ENCODE measurements around the gene TTLL11.
"Not testable (repeated sequence)": the region's sequence is repeated elsewhere in the genome, so short reads cannot be mapped to it uniquely, and the experiment has no call there.

Gene TTLL11

DNA sequence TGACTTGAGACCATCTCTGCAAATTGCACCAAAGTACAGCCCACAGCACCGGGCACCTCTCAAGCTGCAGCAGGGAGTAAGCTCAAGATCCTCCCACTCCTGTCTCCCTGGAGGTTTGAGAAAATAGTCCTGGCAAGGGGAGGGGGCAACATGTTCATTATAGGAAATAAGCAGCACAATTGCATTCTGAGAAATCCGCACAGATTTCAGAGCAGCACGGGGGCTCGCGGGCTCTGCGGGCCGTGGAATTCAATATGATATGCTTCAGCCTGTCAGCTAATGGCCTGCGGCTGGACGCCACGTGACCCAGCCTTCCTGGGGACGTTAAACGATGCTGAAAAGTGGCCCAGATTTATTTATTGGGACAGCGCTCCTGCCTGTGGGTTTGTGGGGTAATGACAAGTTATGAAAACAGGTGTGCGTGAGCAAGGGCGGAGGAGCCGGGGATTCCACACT is 285.3 kb downstream of the TTLL11 start:
- DNase-seq = no peak

DNA sequence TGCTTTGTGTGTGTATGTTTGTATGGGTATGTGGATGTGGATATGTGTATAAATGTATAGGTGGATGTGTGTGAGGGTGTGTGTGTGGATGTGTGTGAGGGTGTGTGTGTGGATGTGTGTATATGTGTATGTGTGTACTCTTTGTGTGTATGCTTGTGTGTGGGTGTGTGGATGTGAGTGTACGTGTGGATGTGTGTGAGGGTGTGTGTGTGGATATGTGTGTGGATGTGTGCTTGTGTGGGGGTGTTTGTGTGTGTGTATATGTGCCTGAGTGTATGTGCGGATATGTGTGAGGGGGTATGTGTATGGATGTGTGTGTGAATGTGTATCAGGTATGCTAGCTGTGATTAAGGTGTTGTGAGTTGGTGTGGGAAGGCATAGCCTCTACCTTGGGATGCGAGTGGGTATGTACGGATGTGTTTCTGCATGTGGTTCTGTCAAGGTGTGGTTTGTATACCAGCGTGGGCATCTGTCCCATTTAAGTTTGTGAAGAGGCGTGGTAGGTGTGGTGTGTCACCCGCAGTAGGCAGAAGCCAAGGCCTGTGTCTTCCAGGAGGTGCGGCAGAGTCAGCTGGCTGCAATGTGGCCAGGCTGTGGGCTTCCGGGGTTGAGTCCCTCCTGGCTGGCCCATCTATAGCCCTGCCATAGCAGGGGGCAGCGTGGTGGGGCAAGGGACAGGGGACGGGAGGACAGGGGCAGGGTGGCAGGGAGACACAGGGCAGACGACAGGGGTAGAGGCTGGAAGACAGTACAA is 285.9 kb downstream of the TTLL11 start:
- DNase-seq = no peak

DNA sequence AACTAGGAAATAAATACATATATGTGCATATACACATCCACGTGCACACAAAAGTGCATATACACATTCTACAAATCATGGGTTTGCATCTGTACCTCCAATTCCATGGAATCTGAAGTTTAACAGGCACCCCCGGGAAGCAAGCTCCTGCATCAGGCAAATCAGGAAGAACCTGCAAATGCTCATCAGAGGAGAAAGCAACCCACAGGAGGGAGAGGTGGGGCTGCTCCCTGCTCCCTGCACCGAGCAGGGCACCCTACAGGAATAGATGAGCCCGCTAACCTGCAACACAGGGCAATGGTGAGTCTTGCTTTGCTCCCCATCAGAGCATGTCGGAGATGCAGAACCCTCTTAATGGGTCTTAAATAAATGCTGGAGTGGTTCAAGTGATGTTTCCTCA is 290.4 kb downstream of the TTLL11 start:
- DNase-seq = no peak

DNA sequence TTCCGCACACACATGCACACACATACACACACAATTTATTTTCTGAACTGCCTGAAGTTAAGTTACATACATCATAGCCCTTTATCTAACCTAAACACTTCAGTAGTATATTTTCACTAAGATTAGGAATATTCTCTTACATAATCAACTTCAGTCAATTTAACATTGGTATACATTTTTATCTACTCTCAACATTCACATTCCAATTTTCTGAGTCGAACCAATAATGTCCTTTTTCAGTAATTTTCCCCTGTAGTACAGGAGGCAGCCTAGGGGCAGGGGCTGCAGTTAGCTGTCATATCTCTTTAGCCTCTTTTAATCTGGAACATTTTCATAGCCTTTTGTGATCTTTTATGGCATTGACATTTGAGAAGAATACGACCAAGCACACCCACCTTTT is 291.5 kb downstream of the TTLL11 start:
- DNase-seq = no peak

DNA sequence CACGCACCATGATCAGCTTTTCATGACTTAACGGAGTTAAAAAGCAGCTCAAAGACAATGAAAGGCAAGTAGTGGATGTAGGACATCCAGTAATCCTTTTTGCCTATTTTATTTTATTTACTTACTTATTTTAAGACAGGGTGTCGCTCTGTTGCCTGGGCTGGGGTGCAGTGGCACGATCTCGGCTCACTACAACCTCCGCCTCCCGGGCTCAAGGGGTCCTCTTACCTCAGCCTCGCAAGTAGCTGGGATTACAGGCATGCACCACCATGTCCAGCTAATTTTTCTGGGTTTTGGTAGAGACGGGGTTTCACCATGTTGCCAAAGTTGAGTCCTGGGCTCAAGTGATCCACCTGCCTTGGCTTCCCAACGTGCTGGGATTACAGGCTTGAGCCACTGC is 292.7 kb downstream of the TTLL11 start:
- no peak for DNase-seq

DNA sequence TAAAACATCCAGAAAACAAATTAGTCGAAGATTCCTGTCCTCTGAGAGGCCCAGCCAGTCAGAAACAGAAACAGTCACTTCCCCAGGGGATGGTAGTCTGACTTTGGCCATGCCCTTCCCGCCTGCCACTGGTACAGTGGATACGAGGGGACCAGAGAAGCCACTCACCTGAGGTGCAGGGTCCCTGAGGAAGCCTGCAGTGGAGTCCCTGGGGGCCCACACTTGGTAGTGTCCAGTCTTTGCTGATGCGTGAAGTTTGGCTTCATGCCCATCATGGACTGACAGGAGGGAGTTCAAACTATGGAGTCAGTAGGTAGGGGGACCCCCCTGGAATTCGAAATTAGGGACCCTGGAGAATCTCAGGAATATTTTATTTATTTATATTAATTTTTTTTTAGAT is 294.2 kb downstream of the TTLL11 start:
- no peak for DNase-seq

DNA sequence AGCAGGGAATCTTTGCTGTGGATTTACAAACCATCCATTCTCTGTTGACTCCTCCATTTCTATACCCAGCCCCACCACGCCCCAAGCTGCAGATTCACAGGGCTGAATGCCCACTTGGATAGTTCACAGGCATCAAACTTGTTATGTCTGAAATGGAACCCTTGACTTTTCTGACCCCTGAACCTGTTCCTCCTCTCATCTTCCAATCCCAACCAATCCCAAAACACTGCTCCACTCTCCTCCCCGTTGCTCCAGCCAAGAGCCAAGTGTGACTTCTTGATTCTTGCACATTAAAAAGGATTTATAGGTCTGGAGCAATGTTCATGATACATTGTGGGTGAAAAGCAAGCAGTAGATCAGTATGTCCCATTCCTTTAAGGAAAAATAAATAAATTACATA is 296.0 kb downstream of the TTLL11 start:
- DNase-seq = no peak

DNA sequence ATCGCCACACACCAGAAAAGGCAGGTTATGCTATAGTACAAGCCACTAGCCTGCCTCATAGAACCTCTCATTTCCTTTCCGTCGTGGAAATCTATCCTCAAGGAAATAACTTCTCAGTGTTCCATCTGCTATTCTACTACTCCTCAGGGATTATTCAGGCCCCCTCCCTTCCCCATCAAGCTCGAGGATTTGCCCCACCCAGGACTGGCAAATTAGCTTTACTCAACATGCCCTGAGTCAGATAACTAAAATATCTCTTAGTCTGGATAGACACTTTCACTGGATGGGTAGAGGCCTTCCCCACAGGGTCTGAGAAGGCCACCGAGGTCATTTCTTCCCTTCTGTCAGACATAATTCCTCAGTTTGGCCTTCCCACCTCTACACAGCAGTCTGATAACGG is 298.8 kb downstream of the TTLL11 start:
- DNase-seq = not testable (repeated sequence)

DNA sequence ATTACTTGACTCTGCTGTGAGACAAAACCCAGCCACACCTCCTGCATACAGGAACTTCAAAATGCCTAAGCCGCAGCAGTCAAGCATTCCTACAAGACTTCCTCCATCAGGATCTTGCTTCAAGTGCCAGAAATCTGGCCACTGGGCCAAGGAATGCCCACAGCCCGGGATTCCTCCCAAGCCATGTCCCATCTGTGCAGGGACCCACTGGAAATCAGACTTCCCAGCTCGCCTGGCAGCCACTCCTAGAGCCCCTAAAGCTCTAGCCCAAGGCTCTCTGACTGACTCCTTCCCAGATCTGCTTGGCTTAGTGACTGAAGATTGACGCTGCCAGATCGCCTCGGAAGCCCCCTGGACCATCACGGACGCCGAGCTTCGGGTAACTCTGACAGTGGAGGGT is 300.6 kb downstream of the TTLL11 start:
- not testable (repeated sequence) for DNase-seq

DNA sequence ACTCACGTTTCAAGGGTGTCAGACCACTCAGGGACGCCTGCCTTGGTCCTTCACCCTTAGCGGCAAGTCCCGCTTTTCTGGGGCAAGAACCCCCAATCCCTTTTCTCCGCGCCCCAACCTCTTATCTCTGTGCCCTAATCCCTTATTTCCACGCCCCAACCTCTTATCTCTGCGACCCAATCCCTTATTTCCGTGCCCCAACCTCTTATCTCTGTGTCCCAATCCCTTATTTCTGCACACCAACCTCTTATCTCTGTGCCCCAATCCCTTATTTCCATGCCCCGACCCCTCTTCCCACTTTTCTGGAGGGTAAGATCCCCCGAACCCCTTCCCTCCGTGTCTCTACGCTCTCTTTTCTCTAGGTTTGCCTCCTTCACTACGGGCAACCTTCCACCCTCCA is 302.3 kb downstream of the TTLL11 start:
- no peak for DNase-seq

DNA sequence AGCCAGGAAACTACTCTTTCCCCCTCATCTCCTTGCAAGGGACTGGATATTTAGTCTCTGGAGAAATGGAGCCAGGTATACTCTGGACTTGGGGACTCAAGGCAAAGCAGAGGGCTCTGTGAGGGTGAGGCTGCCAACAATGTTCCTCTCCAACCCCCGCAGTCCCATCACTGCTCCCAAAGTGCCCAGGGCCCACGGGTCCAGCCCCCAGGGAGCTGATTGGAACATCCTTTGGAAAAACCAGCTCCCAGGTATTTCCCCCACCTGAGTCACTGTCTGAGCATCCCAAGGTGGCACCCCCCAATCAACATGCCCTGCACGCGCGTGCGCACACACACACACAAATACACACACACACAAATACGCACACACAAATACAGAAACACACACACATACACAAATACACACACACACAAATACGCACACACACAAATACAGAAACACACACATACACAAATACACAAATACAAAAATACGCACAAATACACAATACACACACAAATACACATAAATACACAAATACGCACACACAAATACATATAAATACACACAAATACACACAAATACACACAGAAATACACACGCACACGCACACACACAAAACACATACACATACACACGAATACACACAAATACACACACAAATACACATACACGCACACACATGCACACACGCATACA is 304.3 kb downstream of the TTLL11 start:
- no peak for DNase-seq

DNA sequence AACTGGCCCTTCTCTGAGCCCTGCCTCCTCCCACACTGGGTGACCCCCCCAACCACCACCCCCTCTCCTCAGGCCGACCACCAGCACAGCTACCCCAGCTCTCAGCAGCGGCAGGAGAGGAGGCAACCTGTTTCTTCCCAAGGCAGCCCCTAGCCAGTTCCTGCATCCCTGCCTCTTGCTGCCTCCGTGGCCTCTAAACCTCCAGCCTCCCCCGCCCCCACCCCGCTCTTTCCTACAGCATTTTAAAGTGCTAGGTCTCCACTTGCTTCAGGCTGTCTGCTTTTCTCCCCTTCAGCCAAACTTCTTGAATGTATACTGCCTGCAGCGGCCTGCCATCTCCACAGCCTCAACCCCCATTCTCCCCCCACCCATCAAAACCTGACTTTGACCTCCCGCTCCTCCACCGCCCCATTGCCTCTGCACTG is 306.1 kb downstream of the TTLL11 start:
- DNase-seq = no peak

DNA sequence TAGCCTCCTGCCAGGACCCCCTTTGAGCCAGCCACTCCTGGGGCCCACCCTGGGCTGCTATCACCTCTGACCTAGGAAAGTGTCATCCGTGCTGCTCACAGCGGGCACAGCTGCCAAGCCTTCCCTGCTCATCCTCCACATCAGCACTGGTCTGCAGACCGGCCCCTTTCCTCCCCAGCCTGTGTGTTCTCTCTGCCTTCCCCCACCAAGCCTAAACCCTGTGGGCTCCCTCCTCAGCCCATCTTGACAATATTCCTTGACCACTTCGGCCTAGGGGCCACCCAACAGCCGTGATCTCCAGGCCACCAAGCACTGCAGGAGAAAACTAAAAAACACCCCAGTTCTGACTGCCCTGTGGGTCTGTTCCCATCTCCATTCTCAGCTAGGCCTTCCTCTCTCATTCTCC is 306.6 kb downstream of the TTLL11 start:
- no peak for DNase-seq

DNA sequence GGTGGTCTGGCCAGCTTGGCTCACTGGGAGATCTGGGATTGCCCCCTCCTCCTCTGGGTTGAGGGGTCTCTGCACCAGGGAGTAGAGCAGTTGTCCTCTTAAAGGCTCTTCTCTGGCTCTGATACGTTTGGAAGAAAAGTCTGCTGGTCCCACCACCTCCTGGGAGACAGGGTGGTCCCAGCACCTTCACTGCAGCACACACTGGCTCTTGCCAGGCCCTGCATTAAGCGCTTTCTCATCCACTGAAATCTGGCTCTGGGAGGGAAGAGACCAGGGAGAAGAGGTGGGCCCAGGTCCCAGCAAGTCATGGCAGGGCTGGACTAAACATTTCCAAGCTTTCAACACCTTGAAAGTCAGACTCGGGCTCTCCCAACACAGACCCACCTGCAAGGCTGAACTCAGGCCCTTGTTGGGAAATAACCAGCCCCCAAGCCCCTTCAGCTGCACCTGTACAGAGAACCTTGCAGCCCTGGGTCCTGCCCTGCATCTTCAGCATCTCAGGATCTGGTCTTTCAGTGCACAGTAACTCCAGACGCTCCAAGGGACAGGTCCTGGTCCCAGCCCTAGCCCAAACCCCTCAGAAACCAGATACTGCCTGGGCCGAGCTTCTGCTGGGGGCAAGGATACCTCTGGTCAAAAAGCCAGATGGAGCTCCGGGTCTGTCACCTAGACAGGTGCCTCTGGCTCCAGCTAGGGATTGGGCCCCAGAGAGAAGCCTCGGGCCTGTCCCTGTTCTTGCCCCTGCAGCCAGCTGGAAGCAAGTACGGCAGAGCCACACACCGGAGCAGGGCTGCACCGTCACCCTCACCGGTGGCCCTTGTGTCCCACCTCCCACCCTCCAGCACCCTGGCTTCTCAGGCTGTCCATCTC is 307.2 kb downstream of the TTLL11 start:
- DNase-seq = no peak

DNA sequence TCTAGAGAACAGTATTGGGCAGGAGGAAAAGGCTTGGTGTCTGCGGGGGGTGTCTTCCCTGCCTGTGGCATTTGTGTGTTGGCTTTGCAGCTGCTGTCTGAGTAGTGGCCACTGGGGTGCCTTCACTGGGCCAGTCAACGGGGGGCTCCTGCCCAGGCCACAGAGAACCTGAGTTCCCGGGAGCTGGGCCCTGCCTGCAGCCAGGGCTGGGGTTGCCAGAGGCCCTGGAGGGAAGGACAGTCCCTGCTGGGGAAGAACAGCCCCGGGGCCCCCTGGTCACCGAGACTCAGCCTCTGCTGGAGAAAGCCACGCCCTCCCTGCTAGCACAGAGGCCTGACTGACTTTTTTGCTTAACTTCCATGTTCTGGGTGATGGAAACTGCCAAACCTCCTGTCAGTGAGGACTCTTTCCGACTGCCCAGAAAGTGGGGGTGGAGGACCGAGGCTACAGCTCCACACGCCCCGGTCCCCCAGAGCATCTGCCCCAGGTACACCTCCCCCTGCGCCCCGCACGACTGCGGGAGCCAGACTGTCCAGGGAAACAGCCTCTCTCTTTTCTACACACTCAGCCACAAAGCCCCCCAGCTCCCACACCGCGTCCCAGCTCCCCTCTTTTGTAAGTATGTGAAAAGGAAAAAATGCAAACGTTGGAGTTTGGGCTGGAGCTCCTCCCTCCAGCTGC is 308.2 kb downstream of the TTLL11 start:
- DNase-seq = no peak

DNA sequence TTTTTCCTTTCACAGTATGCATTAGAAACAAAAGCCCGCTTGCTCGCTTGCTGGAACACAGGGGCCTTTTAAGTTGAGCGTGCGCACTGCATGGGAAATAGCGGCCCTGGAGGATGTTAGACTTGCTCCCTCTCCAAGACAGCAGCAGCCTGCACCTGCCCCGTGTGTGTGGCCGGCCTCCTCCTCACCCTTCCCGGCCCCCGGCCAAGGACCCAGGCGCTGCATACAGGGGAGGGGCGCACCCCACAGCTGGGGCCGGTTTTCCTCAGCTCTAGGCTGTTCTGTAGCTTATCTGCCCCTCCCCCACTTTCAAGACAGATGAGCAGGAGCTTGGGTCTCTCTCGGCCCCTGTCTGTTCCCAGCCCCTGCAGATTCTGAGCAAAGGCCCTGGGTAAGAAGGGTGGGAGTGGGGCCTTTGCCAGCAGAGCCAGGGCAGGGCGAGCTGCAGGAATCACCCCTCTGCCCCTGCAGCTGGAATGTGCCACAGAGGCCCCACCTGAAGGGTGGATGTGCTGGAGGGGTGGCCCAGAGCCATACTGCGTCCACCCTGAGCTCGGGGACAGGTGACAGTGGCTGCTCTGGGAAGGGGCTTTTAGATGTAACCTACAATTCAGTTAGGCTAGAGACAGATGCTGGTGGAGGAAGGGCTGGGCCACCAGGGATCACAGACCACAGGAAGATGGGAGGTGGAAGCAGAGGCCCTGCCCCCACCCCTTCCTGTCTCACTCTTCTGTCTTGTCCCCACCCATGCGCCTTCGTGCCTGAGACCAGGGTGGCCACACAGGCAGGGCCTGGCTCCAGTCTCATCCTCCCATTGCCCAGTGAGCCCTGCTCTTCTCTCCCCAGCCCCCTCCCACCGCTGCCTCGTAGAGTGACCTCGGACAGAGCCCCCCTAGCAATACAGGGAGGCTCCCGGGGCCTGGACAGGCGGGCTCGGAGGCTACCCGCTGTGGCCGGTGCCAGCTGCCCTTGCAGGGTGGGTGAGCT is 309.3 kb downstream of the TTLL11 start:
- DNase-seq = no peak

DNA sequence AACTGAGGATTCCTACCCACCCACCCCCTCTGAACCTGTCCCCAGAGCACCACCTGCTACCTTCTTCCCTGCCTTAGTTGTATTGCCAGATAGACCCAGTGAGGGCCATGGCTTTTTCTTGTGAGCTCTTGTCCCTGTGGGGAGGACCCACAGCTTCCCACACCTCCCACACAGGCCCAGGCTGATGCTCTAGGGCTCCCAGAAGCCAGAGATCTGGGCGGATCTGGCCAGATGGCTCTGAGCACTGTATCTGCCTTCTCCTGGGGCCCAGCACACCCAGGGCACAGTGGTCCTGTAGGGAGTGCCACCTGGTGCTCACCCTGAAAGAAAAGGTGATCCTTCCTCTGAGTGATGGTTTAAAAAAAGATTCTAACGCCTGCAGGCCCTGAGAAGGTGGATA is 310.0 kb downstream of the TTLL11 start:
- DNase-seq = no peak

DNA sequence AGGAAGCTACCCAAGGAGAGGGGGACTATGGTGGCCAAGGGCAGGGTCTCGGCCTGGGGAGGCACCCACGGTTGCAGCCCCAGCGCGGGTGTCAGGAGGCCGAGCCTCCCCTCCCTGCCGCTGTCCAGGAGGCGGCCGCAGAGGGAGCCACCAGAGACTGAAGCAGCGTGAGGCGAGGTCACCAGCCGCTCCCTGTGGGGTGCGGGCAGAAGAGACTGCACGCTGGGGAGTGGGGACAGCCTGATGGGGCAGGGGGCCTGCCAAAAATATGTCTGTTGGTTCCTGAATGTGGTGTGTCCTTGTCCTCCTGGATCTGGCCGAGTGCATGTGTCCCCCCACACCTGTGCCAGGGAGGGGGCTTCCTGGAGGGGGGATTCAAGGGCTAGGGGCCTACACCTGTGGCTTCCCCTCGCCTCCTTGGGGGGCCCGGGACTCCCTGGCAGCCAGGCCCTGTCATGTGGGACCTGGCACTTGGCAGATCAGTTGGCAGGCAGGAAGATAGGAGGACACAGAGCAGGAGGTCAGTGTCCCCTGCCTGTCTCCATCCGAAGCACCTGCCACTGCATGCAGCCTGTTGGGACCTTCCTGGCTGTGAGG is 310.5 kb downstream of the TTLL11 start:
- DNase-seq = no peak

DNA sequence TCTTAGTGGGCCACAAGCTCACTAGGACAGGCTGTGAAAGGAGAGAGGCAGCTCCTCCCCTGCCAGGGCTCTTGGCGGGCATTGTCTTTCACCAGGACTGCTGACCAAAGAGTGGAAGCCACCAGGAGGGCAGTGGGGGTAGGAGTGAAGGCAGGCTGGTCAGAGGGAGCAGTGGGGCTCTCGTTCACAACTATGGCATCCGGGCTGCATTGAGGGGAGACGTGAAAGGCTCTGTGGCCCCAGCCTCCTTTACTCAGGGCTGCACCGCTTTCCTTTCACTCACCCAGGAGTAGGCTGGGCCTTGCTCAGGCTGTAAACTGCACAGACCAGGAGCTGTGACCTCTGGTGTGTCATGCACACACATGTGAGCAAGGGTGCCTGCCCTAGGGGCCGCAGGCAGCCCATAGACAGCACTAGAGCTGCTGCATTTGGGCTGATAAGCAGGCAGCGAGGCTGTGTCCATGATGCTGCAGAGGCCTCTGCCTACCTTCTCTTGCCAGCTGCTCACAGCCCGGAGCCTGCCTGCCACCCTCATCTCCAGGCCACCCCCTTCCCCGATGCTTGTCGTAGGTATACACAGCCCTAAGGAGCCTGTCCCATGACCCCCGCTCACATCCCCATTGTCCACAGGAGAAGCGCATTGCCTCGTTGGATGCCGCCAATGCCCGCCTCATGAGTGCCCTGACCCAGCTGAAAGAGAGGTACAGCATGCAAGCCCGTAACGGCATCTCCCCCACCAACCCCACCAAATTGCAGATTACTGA is 311.2 kb downstream of the TTLL11 start:
- no peak for DNase-seq

DNA sequence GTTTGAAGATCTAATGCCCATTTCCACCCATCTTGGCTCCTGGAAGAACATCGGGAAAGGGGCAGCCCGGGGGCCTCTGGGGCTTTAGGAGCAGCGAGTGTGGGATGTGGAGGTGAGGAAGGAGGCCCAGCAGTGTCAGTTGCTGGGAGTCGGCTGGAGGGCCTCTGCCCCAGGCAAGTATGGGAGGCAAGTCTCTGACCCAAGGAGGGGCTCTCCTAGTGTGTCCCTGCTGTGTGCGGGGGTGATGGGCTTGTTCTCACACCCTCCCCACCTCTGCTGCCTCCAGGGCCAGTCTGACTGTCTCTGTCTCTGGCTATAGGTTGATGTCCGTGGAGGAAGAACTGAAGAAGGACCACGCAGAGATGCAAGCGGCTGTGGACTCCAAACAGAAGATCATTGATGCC is 312.0 kb downstream of the TTLL11 start:
- DNase-seq = no peak
